GM06990 (cell line): ENCODE results near the gene TMEM179.

Source experiments
- DNase-seq: peaks from one replicate; pipeline ENCODE4 v3.0.0-alpha.2; 2011; ENCODE audit not compliant: insufficient read length; ENCODE audit errors: extremely low read depth
- H3K27me3 ChIP-seq: replicated peaks from 2 replicates; pipeline ENCODE4 v1.6.0; 2011; ENCODE audit warnings: low read length; ENCODE audit not compliant: control insufficient read depth, insufficient read depth
- H3K36me3 ChIP-seq: 2 replicates; pipeline ENCODE4 v1.5.1; 2011; ENCODE audit warnings: low read length; ENCODE audit not compliant: control insufficient read depth, insufficient read depth
- H3K4me3 ChIP-seq: replicated peaks from 2 replicates; pipeline ENCODE4 v1.5.1; 2011; ENCODE audit warnings: low read depth, mild to moderate bottlenecking, control low read depth, low read length
- CTCF ChIP-seq: IDR thresholded peaks from 2 replicates; pipeline ENCODE4 v1.5.1; 2011; ENCODE audit warnings: low read length, control low read depth, mild to moderate bottlenecking, inconsistent platforms; ENCODE audit not compliant: insufficient read depth, poor library complexity, severe bottlenecking

TMEM179 gene

GRCh38 chr14:104573930-104574329 lies 30.6 kb downstream of the TMEM179 start:
- no peak for DNase-seq
- Histone ChIP-seq H3K27me3 (no peaks in the 10 kb centered on the region; the same call in 1 of the 2 replicates), H3K4me3 (no peak overlapping the region), H3K36me3 (no peaks in the 10 kb centered on the region)
- TF ChIP-seq CTCF: no peak

- Histone ChIP-seq H3K4me3 (no peak overlapping the region), H3K27me3 (no peaks in the 10 kb centered on the region; the same call in 1 of the 2 replicates), H3K36me3 (no peaks in the 10 kb centered on the region)
- TF ChIP-seq CTCF: no peak
- DNase-seq: no peak
Measured at GRCh38 chr14:104572668-104573067, 31.9 kb downstream of the TMEM179 start.

GRCh38 chr14:104572024-104572626 lies 32.4 kb downstream of the TMEM179 start:
- Histone ChIP-seq H3K36me3 (no peaks in the 10 kb centered on the region), H3K27me3 (no peaks in the 10 kb centered on the region; the same call in 1 of the 2 replicates), H3K4me3 (no peak overlapping the region)
- DNase-seq: no peak
- TF ChIP-seq CTCF: no peak

- no peaks in the 10 kb centered on the region for H3K36me3 ChIP-seq
- no peak for DNase-seq
- no peak overlapping the region for H3K4me3 ChIP-seq
- H3K27me3 ChIP-seq: no peaks in the 10 kb centered on the region; the same call in 1 of the 2 replicates
- TF ChIP-seq CTCF: no peak
Measured at GRCh38 chr14:104571246-104571645, 33.3 kb downstream of the TMEM179 start.

GRCh38 chr14:104569435-104569834 lies 35.1 kb downstream of the TMEM179 start:
- DNase-seq: no peak
- no peaks in the 10 kb centered on the region for H3K36me3 ChIP-seq
- peaks cover 1% of the 10 kb centered on the region; the same call in 1 of the 2 replicates for H3K27me3 ChIP-seq
- H3K4me3 ChIP-seq: no peak overlapping the region
- TF ChIP-seq CTCF: no peak

- no peak overlapping the region for H3K4me3 ChIP-seq
- no peak for TF ChIP-seq CTCF
- no peak for DNase-seq
- H3K36me3 ChIP-seq: no peaks in the 10 kb centered on the region
- H3K27me3 ChIP-seq: peaks cover 1% of the 10 kb centered on the region; the same call in 1 of the 2 replicates
Measured at GRCh38 chr14:104568620-104569019, 36.0 kb downstream of the TMEM179 start.
